GM21576 (cell line): ENCODE data around the gene TSPAN18.

ENCODE experiments used
- ATAC-seq: cut with Tn5 transposase; IDR thresholded peaks from one replicate; pipeline ENCODE4 v1.9.1; 2021; ENCODE audit warnings: mild to moderate bottlenecking, moderate library complexity; ENCODE audit not compliant: unreplicated experiment

TSPAN18 gene

DNA sequence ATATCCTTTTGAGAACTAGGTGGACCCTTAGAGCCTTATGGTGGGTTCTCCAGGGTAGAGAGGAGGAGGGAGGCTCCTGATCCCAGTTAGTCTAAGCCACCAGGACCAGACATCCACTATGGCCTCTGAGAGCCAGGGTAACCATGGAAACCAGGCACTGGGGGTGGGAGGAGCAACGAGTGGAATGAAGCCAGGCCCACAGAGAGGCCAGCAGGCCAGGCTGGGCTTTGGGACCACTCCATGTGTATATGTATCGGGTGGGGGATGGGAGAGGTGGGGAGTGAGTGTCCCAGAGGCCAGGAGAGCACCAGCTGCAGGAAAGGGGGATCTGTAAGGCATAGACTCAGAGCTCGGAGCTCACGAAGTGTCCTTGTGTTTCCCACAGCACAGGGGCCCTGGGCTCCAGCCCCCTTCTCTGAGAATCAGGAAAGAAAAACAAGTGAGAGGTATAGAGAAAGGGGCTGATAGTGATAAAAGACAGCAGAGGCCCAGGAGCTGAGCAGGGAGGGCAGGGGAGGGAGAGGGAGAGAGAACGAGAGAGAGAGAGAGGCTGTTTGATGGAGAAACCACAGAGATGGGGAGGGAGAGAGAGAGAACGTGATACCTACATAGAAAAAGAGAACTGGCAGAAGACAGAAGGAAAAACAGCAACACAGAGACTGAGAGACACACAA is 15.5 kb upstream of the TSPAN18 start:
- ATAC-seq: no peak

DNA sequence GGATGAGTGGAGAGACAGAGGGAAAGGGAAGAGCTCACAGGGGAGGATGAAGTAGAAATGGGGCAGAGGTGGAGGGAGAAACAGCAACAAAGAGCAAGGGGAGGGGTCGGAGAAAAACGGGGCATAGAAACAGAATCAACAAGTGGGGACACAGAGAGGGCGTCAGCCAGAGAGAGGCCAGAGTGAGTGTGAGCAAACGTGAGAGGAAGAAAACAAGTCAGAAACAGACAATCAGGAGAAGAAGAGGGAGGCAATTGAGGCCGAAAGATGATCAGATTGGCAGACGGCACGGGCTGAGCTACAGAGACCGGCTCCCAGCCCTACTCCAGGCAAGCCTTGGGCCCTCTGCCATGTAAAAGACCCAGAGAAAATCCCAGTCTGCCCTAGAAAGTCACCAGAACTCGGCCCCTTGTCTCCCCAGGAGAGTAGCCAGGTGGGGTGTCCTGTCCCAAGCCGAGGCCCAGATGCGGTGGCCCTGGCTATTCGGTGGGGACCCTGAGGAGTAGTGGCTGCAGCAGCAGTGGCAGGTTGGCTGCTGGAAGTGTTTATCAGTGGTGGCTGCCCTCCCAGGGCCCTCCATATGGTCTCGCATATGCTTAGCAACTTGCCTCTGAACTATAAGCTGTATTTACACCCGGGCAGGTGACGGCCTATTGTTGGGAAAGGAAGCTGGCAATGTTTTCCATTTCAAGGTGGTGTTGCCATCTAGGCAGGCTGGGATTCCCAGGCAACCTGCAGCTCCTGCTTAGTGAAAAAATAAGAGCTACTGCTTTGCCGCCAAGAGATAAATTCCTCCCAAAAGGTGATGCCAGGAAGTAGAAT is 14.8 kb upstream of the TSPAN18 start:
- ATAC-seq: no peak

DNA sequence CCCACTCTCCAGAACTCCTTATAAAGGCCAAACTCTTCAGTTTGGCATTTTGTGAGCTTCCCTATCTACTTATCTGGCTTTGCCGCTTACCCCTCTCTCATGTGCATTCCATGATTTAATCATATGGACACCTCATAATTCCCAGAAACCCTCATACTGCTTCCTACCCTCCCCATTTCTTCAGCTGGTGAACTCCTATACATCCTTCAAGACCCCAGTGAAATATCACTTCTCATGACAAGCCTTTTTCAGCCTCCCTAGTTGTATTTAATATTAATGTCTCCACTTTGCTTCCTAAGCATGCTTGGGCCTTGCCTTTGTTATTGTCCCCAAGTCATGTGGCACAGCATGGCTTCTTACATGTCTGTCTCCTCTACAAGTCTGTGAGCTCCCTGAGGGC is 13.7 kb upstream of the TSPAN18 start:
- ATAC-seq: no peak

DNA sequence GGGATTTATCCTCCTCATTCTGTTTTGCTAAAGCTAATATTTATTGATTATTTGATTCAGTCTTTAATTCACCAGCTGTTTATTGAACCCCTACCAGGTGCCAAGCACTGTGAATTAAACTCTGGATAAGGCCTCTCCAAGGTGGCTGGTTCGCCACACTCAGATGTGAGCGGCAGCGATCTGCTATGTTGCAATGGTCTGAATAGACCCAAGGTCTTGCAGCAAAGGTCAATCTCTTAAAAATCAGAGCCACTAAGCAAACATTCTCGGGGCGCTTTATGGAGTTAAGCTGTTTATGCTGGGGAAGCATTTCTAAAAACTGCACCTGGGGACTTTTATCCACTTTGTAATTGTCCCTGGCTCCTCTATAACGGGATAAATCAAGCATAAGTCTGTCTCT is 10.5 kb upstream of the TSPAN18 start:
- ATAC-seq: no peak

DNA sequence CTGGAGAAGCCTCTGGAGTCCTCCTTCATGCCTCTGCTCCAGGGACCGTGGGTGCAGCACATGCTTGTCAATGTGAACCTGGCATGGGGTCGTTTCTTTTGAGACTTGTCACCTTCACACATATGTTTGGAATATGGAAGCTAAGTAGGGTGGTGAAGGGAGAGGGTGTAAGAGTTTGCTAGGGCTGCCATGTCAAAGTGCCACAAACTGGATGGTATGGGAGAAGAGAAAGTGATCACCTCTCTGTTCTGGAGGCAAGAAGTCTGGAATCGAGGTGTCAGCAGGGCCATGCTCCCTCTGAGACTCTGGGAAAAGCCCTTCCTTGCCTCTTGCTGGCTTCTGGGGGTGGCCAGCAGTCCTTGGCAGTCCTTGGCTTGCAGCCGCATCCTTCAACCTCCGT is 8.7 kb upstream of the TSPAN18 start:
- ATAC-seq: no peak

DNA sequence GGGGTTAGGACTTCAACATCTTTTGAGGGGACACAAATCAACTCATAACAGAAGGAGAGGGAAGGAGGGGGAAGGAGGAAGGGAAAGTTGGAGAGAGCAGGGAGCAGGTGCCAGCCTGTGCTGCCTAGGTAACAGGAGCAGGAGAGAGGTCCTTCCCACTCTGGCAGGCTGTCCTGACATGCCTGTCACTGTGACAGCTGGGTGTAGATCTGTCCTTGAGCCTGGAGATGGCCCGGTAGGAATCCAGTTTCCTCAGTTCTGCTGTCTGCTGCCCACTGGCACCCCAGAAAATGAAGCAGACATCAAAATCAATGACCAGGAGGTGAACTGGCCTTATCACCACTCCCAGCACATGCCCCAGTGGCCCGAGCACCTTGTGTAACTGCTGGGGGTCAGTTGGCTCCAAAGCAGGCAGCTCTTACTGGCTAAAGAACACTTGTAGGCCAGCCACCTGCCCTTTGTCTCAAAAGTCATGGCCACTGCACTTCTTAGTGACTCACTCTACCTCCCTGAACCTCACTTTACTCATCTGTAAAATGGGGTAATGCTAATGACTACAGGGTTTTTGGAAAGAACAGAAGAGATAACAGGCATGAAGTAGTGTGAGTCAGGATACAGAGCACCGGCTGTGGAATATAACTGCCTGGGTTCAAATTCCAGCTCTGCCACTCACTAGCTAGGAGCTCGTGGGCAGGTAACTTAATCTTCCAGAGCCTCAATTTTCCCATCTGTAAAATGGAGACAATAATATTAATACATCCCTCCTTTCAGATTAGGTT is 8.0 kb upstream of the TSPAN18 start:
- ATAC-seq: no peak

DNA sequence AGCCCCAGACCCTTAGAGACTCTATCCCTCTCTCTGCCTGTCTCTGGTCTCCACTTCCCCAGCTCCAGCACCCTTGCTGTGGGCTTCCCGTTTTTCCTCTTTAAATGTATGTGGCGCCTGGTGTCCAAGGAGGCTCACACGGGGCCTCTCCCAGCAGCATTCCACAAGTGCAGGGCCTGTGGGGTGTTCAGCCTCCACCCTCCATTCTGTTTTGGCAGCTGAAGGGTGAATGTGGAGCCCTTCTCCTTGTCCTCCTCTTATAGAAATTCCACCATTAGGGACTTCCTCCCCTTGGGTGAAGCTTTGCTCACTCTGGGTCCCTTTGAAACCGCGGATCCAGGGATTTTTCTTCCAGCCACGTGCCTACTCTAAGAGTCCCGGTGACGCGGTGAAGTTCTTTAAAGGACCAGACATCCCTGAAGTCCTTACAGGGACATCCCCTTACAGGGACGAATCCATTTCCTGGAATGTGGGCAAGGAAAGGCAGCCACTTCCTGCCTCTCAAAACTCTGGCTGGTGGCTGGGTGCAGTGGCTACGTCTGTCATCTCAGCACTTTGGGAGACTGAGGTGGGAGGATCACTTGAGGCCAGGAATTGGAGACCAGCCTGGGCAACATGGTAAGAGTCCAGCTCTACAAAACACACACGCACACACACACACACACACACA is 1.6 kb upstream of the TSPAN18 start:
- no peak for ATAC-seq

DNA sequence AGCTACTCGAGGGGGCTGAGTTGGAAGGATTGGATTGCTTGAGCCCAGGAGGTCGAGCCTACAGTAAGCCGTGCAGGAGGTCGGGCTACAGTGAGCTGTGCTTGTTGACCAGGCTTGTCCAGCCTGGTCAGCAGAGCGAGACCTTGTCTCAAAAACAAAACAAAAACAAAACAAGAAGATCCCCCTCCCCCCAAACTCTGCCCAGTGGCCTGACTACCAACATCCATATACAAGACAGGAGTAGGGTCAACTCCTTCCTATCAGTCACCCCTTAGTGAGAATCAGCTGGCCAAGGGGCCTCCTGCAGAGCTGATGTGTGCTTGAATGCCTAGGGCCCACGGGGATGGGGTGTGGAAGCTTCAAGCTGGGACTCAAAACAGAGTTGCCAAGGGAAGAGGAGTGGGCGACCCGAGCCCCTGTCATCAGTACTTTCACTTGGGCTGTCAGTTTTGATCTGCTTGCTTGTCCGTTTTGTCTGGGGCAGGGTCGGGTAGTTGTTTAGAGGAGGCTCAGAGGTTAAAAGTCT is 942 bp upstream of the TSPAN18 start:
- ATAC-seq: no peak

DNA sequence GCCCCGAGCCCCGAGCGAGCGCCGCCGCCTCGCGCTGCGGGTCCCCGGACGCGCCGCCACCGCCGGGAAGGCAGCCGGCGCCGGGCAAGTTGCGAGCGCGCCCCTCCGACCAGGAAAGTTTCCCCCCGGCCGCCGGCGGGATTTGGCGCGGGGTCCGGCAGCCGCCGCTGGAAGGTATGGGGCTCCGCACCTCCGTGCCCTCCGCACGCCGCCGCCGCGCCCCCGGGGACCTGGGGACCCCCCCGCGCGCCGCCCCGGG is 281 bp downstream of the TSPAN18 start:
- no peak for ATAC-seq

DNA sequence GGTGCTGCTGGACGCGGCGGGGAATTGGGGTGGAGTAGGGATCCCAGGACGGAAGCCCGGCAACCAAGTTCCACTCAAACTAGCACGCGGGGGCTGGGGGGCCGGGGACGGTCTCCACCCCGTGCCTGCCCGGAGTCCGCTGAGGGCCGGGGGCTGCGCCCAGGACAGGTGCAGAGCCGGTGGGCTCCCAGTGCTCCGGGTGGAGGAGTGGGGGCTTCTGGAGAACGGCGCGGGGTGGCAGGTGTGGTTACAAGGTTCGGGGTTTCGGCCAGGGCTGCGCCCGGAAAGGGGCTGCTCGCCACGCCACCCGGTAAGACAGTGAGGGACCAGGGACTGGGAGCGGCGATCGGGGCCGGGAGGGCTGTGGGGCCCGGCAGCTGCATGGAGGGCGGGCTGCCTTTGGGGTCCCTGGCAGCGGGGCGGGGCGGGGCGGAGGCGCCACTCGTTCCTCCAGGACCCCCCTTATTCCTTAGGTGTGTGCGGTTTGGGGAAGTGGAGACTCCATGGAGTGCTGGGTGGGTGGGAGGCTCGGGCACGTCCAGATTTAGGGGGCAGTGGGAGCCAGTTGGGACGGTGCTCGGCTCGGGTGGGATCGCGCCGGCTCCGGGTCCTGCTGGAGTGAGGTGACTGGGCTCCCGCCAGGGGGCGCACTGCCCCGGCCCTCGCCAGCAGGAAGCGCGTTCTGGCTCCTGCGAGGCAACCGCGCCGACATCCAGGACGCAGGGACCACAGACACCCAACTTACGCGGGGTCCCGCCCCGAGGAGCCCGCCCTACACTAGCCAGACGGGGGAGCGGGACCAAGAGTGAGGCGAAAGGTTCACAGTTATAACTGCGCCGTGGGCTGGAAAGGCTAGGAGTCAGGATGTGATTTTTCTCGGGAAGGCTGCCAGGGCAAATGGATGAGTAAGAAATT is 868 bp downstream of the TSPAN18 start:
- ATAC-seq: peak; percentile 45

DNA sequence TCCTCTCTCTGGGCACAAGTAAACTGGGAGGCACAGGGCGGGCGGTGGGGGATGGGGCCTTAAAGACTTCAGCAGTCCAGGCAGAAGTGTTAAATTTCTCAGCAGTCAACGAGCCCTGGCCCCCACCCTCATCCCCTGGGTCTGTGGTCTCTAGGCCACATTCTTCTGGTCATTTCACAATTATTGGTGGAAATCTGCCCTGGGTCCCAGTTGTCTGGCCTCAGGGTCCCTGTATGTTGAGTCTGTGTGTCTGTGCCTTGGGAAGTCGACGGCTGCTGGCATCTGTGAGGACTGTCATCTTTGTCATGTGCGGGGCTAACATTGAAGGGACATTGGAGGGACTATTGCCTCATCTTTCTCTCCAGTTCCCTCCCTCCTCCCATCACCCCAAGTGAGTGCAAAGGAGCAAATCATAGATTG is 1.7 kb downstream of the TSPAN18 start:
- no peak for ATAC-seq

DNA sequence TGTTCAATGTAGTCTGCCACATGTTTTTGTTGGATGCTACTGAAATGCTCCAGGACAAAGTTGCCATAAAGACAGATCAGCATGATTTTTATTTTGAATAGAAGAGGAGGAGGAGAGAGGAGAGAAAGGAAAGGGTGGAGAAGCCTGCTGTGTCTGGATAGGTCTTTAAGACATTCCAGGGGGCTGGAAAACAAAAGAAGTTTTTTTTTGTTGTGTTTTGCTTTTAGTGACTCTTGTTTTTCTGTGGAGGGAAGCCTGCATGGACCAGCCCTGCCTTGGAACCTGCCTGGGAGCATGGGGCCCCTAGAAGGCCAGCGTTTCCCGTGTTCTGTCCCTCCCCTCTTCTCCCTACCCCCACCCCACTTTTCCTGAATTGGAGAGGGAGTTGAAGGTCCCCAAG is 2.3 kb downstream of the TSPAN18 start:
- ATAC-seq: no peak

DNA sequence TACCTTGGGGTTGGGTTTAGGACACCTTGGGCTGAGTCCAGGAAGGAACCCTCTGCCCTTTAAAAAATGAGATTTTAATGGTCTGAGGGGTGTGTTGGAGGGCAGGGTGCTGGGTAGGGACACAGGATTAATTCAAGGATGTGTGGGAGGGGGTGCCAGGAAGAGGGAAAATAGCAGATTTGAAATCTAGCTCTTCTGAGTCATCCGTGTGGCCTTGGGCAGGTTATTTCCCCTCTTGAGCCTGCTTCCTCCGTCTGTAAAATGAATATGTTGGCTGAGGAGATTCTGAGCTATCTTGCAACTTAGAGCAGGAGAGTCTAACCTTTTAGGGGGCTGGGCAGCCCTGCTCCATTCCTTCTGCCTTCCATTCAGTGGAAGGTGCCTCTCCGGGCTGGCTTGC is 3.0 kb downstream of the TSPAN18 start:
- no peak for ATAC-seq

DNA sequence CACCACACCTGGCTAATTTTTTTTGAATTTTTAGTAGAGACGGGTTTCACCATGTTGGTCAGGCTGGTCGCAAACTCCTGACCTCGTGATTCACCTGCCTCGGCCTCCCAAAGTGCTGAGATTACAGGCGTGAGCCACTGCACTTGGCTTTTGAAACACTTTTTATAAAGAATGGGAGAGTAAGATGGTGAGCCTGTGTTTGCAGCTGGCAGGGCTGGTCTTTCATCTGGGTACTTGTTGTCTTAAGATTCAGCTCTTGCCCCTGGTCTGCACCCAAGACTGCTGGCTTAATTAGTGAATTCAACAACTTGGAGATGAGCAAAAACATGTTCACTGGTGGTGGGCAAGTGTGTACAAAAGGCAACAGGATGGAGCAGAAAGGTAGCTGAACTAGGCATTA is 4.0 kb downstream of the TSPAN18 start:
- no peak for ATAC-seq

DNA sequence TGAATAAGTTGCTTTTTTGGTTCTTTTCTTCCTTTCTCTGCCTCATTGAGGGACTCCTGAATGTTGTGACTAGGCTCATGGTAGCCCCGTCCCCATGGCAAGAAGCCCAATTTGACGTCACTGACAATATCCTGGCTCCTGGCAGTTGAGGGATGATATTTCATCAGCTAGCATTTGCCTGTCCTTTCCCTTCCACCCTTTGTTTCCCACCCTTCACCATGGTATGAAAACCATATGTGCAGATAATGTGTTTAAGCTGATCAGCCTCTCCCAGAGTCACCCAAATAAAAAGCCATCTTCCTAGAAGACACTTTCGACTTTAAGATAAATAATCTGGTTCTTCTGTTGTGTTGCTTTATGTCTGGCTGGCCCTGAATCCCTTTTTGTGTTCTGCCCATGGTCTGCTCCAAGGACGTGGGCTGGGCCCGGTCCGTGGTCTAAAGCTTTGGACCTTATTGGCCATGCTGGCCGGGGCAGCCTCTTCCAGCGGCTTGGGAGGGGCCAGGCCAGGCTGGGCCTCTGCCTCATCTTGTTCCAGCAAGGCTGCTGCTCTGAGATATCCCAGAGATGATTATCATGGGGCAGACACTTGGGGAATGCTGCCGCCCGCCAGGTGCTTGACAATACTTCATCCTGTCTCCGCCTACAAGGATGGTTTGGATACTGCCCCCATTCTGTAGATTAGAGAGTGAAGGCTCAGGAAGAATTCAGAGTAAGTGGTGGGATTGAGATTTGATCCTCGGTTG is 5.1 kb downstream of the TSPAN18 start:
- no peak for ATAC-seq

DNA sequence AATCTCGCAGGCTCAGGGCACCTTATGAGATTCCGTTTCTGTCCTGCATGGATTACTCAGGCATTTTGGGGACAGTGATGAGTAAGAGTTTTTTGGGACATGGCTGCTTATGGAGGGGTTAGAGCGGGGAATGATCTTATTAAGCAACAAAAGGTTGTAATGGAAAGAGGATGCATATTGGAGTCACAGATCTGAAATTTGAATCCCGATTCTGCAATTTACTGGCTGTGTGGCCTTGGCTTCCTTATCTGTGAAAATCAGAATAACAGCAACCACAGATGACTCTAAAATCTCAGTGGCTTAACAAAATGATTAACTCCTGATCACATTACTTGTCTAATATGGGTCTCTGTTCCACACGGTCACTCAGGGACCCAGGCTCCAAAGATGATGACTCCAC is 5.8 kb downstream of the TSPAN18 start:
- no peak for ATAC-seq

DNA sequence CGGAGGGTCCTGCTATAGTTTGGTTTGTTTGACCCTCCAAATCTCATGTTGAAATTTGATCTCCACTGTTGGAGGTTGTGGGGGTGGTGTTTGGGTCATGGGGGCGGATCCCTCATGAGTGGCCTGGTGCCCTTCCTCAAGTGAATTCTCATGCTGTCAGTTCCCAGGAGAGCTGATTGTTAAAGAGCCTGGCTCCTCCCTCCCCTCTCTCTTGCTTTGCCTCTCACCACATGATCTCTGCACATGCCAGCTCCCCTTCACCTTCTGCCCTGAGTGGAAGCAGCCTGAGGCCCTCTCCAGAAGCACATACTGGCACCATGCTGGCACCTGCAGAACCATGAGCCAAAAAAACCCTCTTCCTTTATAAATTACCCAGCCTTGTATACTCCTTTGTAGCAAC is 7.1 kb downstream of the TSPAN18 start:
- ATAC-seq: no peak

DNA sequence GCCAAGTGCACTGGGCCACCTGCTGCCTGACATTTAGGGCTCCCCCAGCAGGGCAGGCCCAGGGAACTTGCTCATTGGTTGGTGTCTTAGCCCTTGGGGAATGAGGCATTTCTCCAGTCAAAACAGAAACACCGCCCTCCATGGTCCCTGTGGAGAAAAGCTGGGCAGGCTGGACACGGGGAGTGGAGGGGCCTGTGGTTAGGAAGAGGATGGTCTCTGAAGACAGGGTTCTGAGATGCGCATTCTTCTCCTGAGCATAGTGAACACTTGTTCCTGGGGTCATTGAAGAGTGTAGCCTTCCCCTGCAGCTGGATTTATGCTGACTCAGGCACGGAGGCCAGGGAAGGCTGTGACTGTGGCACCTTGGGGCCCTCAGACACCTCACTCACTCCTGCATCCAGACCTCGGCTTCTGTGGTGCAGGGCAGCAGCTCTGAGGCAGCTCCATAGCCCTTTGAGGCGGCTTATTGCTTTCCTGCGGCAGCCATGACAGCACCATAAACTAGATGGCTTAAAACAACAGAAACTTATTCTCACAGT is 8.2 kb downstream of the TSPAN18 start:
- ATAC-seq: no peak

DNA sequence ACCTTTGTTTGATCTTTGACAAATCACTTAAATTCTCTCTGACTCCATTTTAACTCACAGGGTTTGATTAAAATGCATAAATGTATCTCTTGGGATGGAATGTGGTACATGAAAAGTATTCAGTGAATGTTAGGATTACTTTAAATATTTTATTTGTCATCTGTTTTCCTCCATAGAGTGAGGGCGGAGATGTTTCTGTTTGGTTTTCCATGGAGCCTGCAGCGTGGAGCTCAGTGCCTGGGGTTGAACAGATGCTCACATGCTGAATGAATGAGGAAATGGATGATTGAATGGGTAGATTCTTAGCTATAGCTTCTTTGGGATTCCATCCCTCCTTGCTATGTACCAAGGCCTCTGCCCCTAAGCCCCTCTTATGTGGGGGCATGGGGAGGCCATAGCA is 10.0 kb downstream of the TSPAN18 start:
- no peak for ATAC-seq
